ENCODE data around the gene GPD1L.

GRCh38 chr3:32146746-32147211, 40.4 kb downstream of the GPD1L start:
- TF ChIP-seq, protein P1, sequence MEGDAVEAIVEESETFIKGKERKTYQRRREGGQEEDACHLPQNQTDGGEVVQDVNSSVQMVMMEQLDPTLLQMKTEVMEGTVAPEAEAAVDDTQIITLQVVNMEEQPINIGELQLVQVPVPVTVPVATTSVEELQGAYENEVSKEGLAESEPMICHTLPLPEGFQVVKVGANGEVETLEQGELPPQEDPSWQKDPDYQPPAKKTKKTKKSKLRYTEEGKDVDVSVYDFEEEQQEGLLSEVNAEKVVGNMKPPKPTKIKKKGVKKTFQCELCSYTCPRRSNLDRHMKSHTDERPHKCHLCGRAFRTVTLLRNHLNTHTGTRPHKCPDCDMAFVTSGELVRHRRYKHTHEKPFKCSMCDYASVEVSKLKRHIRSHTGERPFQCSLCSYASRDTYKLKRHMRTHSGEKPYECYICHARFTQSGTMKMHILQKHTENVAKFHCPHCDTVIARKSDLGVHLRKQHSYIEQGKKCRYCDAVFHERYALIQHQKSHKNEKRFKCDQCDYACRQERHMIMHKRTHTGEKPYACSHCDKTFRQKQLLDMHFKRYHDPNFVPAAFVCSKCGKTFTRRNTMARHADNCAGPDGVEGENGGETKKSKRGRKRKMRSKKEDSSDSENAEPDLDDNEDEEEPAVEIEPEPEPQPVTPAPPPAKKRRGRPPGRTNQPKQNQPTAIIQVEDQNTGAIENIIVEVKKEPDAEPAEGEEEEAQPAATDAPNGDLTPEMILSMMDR (tag by site-specific recombination; IDR thresholded peaks at IDR 0.05) = no peak
- TF ChIP-seq PRDM4 (tag by site-specific recombination; IDR thresholded peaks at IDR 0.05) (no peak), ZNF138 (tag by site-specific recombination; IDR thresholded peaks at IDR 0.05; ENCODE audit: borderline replicate concordance) (no peak), PRDM10 (tag by site-specific recombination; IDR thresholded peaks at IDR 0.05) (no peak), ELK4 (IDR thresholded peaks at IDR 0.05; ENCODE audit: borderline replicate concordance, low read depth, low read length) (no peak), ZNF184 (tag by site-specific recombination; IDR thresholded peaks at IDR 0.05) (no peak), ZSCAN30 (tag by site-specific recombination; IDR thresholded peaks at IDR 0.05) (no peak)
- TF ChIP-seq, protein P2, sequence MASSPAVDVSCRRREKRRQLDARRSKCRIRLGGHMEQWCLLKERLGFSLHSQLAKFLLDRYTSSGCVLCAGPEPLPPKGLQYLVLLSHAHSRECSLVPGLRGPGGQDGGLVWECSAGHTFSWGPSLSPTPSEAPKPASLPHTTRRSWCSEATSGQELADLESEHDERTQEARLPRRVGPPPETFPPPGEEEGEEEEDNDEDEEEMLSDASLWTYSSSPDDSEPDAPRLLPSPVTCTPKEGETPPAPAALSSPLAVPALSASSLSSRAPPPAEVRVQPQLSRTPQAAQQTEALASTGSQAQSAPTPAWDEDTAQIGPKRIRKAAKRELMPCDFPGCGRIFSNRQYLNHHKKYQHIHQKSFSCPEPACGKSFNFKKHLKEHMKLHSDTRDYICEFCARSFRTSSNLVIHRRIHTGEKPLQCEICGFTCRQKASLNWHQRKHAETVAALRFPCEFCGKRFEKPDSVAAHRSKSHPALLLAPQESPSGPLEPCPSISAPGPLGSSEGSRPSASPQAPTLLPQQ (tag by site-specific recombination; IDR thresholded peaks at IDR 0.05) = no peak
